Esophagus squamous epithelium (tissue), 5 donors: ENCODE measurements around the gene ZDHHC19. TPM values are rescaled to one million over a fixed set of nuclear protein-coding genes. Genes with fewer than 3 reads are reported as not detected.

Experiments used
- DNase-seq: peaks from one replicate; lab custom pipeline; 2025; lab: John Stamatoyannopoulos, UW
- H3K27ac ChIP-seq, 4 donors: fragments of 200-600 bp; sonication (generic); one replicate each; pipeline ENCODE4 v1.5.1; 2016 to 2019; ENCODE audit warnings: mild to moderate bottlenecking in 1 of 4
- H3K27me3 ChIP-seq, 4 donors: fragments of 200-600 bp; sonication (generic); 1 replicate in 3 of 4; 2 replicates in 1 of 4; pipeline versions ENCODE4 v1.5.1 to v1.6.0; 2017 to 2021; ENCODE audit warnings: antibody characterized with exemption in 1 of 4
- H3K36me3 ChIP-seq, 3 donors: fragments of 200-600 bp; sonication (generic); one replicate each; pipeline ENCODE4 v1.5.1; 2016 to 2019
- H3K4me1 ChIP-seq, 3 donors: fragments of 200-600 bp; sonication (generic); one replicate each; pipeline ENCODE4 v1.5.1; 2017 to 2019
- H3K4me3 ChIP-seq, 4 donors: fragments of 200-600 bp; sonication (generic); 1 replicate in 3 of 4; 2 replicates in 1 of 4; pipeline ENCODE4 v1.5.1; 2016 to 2019; ENCODE audit warnings: mild to moderate bottlenecking in 2 of 4, moderate library complexity in 1 of 4
- H3K9me3 ChIP-seq, 3 donors: fragments of 200-600 bp; sonication (generic); one replicate each; pipeline ENCODE4 v1.5.1; 2016 to 2019
- CTCF ChIP-seq, 6 experiments: fragments of 450-650 bp in 4 of 6; fragments of 200-600 bp in 2 of 6; sonication (generic) in 2 of 6; IDR thresholded peaks; one replicate each; pipeline ENCODE4 v1.5.1; 2016 to 2019; ENCODE audit warnings: antibody characterized with exemption in 6 of 6, mild to moderate bottlenecking in 4 of 6, moderate library complexity in 4 of 6
- POLR2A ChIP-seq, 4 donors: fragments of 450-650 bp; IDR thresholded peaks; one replicate each; pipeline ENCODE4 v1.6.1; 2017; ENCODE audit warnings: antibody characterized with exemption in 4 of 4, mild to moderate bottlenecking in 4 of 4, moderate library complexity in 3 of 4
- WGBS, 2 donors: methylation state at CpG; one replicate each; pipeline ENCODE4 v1.1.5; 2018; 5-methylcytosine and 5-hydroxymethylcytosine counted together
- intact Hi-C: fragments of 100-400 bp; cut with DNase I; formaldehyde crosslinking; loops from one replicate; pipeline ENCODE4 v1.15.0; 2022
- total RNA-seq, 4 donors: library from RNA; depleted of rRNA; stranded (reverse); fragments of >200 nt; gene quantifications; one replicate each; pipeline ENCODE4 v1.1.0, GENCODE V29; 2016
- donor health status: DM: yes; HTN: yes; CAD: no.

ZDHHC19 gene
- total RNA-seq, 4 donors from 2014 or later = not detected

- no peaks in the 10 kb centered on the region for H3K9me3 ChIP-seq
- 85 to 91% methylated on average over 3 to 4 of the region's 5 CpGs for WGBS, 2 donors
- H3K27ac ChIP-seq = no peak overlapping the region
- H3K4me1 ChIP-seq = peaks cover 10 to 43% (median 16%) of the 10 kb centered on the region in 3 donors
- H3K36me3 ChIP-seq = no peaks in the 10 kb centered on the region
- intact Hi-C loops = no loop called here
- H3K27me3 ChIP-seq = no peaks in the 10 kb centered on the region
- DNase-seq = no peak
- TF ChIP-seq CTCF (IDR thresholded peaks at IDR 0.05) (no peak), POLR2A (IDR thresholded peaks at IDR 0.05) (no peak)
- no peak overlapping the region for H3K4me3 ChIP-seq
Measured at GRCh38 chr3:196194542-196194915, 16.7 kb downstream of the ZDHHC19 start.

GRCh38 chr3:196193736-196194541 lies 17.3 kb downstream of the ZDHHC19 start:
- no peak for DNase-seq
- Histone ChIP-seq H3K36me3 (no peaks in the 10 kb centered on the region), H3K4me3 (no peak overlapping the region), H3K4me1 (peaks cover 10 to 49% (median 18%) of the 10 kb centered on the region in 3 donors), H3K27ac (peak overlapping the region in 2 of 4 donors; percentile 47 to 82), H3K27me3 (no peaks in the 10 kb centered on the region), H3K9me3 (no peaks in the 10 kb centered on the region)
- intact Hi-C loops = no loop called here
- no peak for TF ChIP-seq CTCF (IDR thresholded peaks at IDR 0.05)
- no peak for TF ChIP-seq POLR2A (IDR thresholded peaks at IDR 0.05)
- 75% methylated on average over 2 of the region's 13 CpGs; no CpG with 5 or more reads in 1 of the 2 donors for WGBS, 2 donors

DNA sequence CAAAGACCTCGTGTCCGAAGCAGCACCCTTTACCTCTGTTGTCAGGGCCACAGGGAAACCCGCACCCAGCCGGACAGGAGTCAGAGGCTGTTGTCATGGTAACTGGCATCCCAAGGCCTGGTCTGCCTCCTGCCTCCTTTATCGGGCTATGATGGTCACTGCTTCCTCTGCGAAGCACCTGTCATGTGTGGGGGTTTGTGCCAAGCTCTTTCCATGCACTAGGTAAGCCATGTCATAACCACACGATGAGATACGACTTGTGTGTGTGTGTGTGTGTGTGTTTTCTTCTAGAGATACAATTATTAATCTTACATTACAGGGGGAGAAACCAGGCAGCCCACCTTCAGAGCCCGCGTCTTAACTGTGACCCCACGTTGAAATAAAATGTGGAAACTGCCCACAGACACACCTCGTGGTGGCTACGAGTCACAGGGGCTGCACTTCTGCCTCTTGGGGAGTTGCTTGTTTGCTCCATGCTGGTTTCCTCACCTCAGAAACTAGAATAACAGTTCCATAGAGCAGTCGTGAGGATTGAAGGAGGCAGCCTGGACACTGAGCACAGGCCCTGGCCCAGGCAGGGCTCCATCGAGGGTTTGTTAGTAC lies 18.0 kb downstream of the ZDHHC19 start:
- H3K4me1 ChIP-seq = peaks cover 10 to 56% (median 21%) of the 10 kb centered on the region in 3 donors
- no peak overlapping the region for H3K4me3 ChIP-seq
- no peaks in the 10 kb centered on the region for H3K27me3 ChIP-seq
- H3K36me3 ChIP-seq = no peaks in the 10 kb centered on the region
- TF ChIP-seq POLR2A (IDR thresholded peaks at IDR 0.05) (no peak), CTCF (IDR thresholded peaks at IDR 0.05) (no peak)
- no peaks in the 10 kb centered on the region for H3K9me3 ChIP-seq
- intact Hi-C loops = no loop called here
- no peak for DNase-seq
- H3K27ac ChIP-seq = peak overlapping the region; percentile 53 to 83 (median 79)
- WGBS, 2 donors = 55 to 67% methylated on average over 12 to 15 of the region's 15 CpGs

- intact Hi-C loops = no loop called here
- Histone ChIP-seq H3K27me3 (no peaks in the 10 kb centered on the region), H3K4me1 (peaks cover 10 to 60% (median 21%) of the 10 kb centered on the region in 3 donors), H3K9me3 (no peaks in the 10 kb centered on the region), H3K27ac (peak overlapping the region; percentile 53 to 83 (median 79)), H3K4me3 (no peak overlapping the region), H3K36me3 (no peaks in the 10 kb centered on the region)
- 28 to 30% methylated on average over 9 to 13 of the region's 14 CpGs for WGBS, 2 donors
- TF ChIP-seq POLR2A (IDR thresholded peaks at IDR 0.05) (no peak), CTCF (IDR thresholded peaks at IDR 0.05) (no peak)
- DNase-seq = no peak
Measured at GRCh38 chr3:196192524-196193051, 18.6 kb downstream of the ZDHHC19 start.

DNA sequence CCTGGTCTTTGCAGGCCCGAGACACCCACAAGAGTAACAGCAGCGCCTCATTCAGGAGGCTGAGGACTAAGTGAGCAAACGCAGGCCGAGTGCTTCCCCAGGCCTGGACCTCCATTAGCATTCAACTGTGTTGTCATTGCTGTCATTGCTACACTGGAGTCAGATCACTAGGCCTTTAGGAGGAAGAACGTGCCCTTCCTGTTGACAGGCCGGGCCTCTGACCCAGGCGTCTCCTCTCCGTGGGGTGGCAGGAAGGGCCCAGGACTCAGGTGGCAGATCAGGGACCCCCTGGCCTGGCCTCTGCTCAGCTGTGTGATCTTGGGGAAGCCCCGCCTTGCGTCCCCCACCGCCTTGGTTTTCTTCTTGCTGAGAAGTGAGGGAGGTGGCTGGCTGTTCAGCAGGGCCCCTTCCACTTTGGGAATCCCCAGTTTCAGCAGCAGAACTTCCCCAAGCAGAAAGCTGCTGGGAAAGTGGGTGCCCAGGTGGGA lies 19.1 kb downstream of the ZDHHC19 start:
- TF ChIP-seq POLR2A (IDR thresholded peaks at IDR 0.05) (peak in 1 of 4 donors; percentile 7), CTCF (IDR thresholded peaks at IDR 0.05) (peak in 1 of 6 experiments; percentile 13)
- peaks cover 10 to 65% (median 23%) of the 10 kb centered on the region in 3 donors for H3K4me1 ChIP-seq
- no peak overlapping the region for H3K4me3 ChIP-seq
- WGBS, 2 donors = 36 to 52% methylated on average over 8 of the region's 11 CpGs
- H3K27me3 ChIP-seq = no peaks in the 10 kb centered on the region
- no peaks in the 10 kb centered on the region for H3K9me3 ChIP-seq
- no peaks in the 10 kb centered on the region for H3K36me3 ChIP-seq
- intact Hi-C loops = no loop called here
- peak overlapping the region; percentile 53 to 83 (median 79) for H3K27ac ChIP-seq
- DNase-seq = no peak
